Measurements from ENCODE around the gene VPS4B. TPM values are rescaled to one million over a fixed set of nuclear protein-coding genes. Genes with fewer than 3 reads are reported as not detected.
A peak's percentile ranks its signal among the peaks of the same experiment; 100 is the strongest.

Gene VPS4B
- total RNA-seq, 1 experiment from 2014 or later: 67.8 TPM

- intact Hi-C loops (cut with micrococcal nuclease): no loop called here
- CTCF ChIA-PET: interaction anchor here (0.6 to 1.0 kb wide), 3 partner anchors 9 to 563 kb away, joined by 3 to 4 read pairs (median 3); no protein-coding TSS in a partner anchor
- Mint-ChIP-seq H3K27ac (ENCODE audit: low read depth, unreplicated experiment) (no peak overlapping the region), H3K4me1 (ENCODE audit: insufficient read depth, unreplicated experiment) (no peaks in the 10 kb centered on the region), H3K4me3 (ENCODE audit: unreplicated experiment) (no peak overlapping the region), H3K27me3 (ENCODE audit: insufficient read depth, unreplicated experiment) (no peaks in the 10 kb centered on the region), H3K36me3 (ENCODE audit: insufficient read depth, unreplicated experiment) (peaks cover 94% of the 10 kb centered on the region), H3K9me3 (ENCODE audit: unreplicated experiment) (no peaks in the 10 kb centered on the region)
- POLR2A ChIA-PET: interaction anchor here (0.5 to 2.0 kb wide), 4 partner anchors 9 to 11 kb away, joined by 3 to 13 read pairs (median 8); partner anchors contain the start of gene KDSR
- no peak for TF ChIP-seq CTCF (IDR thresholded peaks at IDR 0.05; ENCODE audit: unreplicated experiment)
- no TSS peak for BruUV-seq (replicated peaks)
- DNase-seq (ENCODE audit: unreplicated experiment): no peak
Measured at GRCh38 chr18:63356272-63356896, 65.9 kb downstream of the VPS4B start.

- no TSS peak for BruUV-seq (replicated peaks)
- no peak for TF ChIP-seq CTCF (IDR thresholded peaks at IDR 0.05; ENCODE audit: unreplicated experiment)
- H3K4me1 Mint-ChIP-seq (ENCODE audit: insufficient read depth, unreplicated experiment): peaks cover 19% of the 10 kb centered on the region
- DNase-seq (ENCODE audit: unreplicated experiment): no peak
- ChIA-PET POLR2A (interaction anchor here (0.6 to 5.2 kb wide), 7 partner anchors 8 to 620 kb away, joined by 3 to 32 read pairs (median 5); partner anchors contain the start of genes KDSR and VPS4B), CTCF (interaction anchor here (2.2 kb wide), 1 partner anchor 89 kb away, joined by 7 read pairs; no protein-coding TSS in a partner anchor)
- H3K9me3 Mint-ChIP-seq (ENCODE audit: unreplicated experiment): no peaks in the 10 kb centered on the region
- no peaks in the 10 kb centered on the region for H3K27me3 Mint-ChIP-seq (ENCODE audit: insufficient read depth, unreplicated experiment)
- H3K4me3 Mint-ChIP-seq (ENCODE audit: unreplicated experiment): no peak overlapping the region
- no peak overlapping the region for H3K27ac Mint-ChIP-seq (ENCODE audit: low read depth, unreplicated experiment)
- H3K36me3 Mint-ChIP-seq (ENCODE audit: insufficient read depth, unreplicated experiment): peaks cover 97% of the 10 kb centered on the region
- intact Hi-C loops (cut with micrococcal nuclease): no loop called here
Measured at GRCh38 chr18:63350230-63350629, 72.0 kb downstream of the VPS4B start.

- ChIA-PET POLR2A (interaction anchor here (5.2 kb wide), 1 partner anchor 17 kb away, joined by 32 read pairs; no protein-coding TSS in a partner anchor), CTCF (interaction anchor here (1.1 kb wide), 1 partner anchor 151 kb away, joined by 4 read pairs; no protein-coding TSS in a partner anchor)
- peaks cover 97% of the 10 kb centered on the region for H3K36me3 Mint-ChIP-seq (ENCODE audit: insufficient read depth, unreplicated experiment)
- intact Hi-C loops (cut with micrococcal nuclease): no loop called here
- no peaks in the 10 kb centered on the region for H3K9me3 Mint-ChIP-seq (ENCODE audit: unreplicated experiment)
- peaks cover 24% of the 10 kb centered on the region for H3K4me1 Mint-ChIP-seq (ENCODE audit: insufficient read depth, unreplicated experiment)
- TF ChIP-seq CTCF (IDR thresholded peaks at IDR 0.05; ENCODE audit: unreplicated experiment): no peak
- BruUV-seq (replicated peaks): no TSS peak
- H3K27me3 Mint-ChIP-seq (ENCODE audit: insufficient read depth, unreplicated experiment): no peaks in the 10 kb centered on the region
- no peak overlapping the region for H3K4me3 Mint-ChIP-seq (ENCODE audit: unreplicated experiment)
- H3K27ac Mint-ChIP-seq (ENCODE audit: low read depth, unreplicated experiment): no peak overlapping the region
- no peak for DNase-seq (ENCODE audit: unreplicated experiment)
Measured at GRCh38 chr18:63348508-63349136, 73.7 kb downstream of the VPS4B start.

- no peaks in the 10 kb centered on the region for H3K9me3 Mint-ChIP-seq (ENCODE audit: unreplicated experiment)
- TF ChIP-seq CTCF (IDR thresholded peaks at IDR 0.05; ENCODE audit: unreplicated experiment): no peak
- H3K36me3 Mint-ChIP-seq (ENCODE audit: insufficient read depth, unreplicated experiment): peaks cover 98% of the 10 kb centered on the region
- no peak for DNase-seq (ENCODE audit: unreplicated experiment)
- BruUV-seq (replicated peaks): no TSS peak
- intact Hi-C loops (cut with micrococcal nuclease): no loop called here
- peak overlapping the region; percentile 87 for H3K27ac Mint-ChIP-seq (ENCODE audit: low read depth, unreplicated experiment)
- POLR2A ChIA-PET: interaction anchor here (0.6 to 4.0 kb wide), 20 partner anchors 10 to 712 kb away, joined by 3 to 30 read pairs (median 4); partner anchors contain the start of genes KDSR, SERPINB5 and VPS4B
- CTCF ChIA-PET: interaction anchor here (0.5 to 2.0 kb wide), 8 partner anchors 11 to 330 kb away, joined by 3 to 8 read pairs (median 4); no protein-coding TSS in a partner anchor
- peak overlapping the region; percentile 5 for H3K4me3 Mint-ChIP-seq (ENCODE audit: unreplicated experiment)
- peaks cover 29% of the 10 kb centered on the region for H3K4me1 Mint-ChIP-seq (ENCODE audit: insufficient read depth, unreplicated experiment)
- H3K27me3 Mint-ChIP-seq (ENCODE audit: insufficient read depth, unreplicated experiment): no peaks in the 10 kb centered on the region
Measured at GRCh38 chr18:63346480-63347183, 75.6 kb downstream of the VPS4B start.

Data from MCF 10A (cell line).